Parathyroid adenoma (tissue), 2 donors: ENCODE results near the gene ZNF319.
A peak's percentile ranks its signal among the peaks of the same experiment; 100 is the strongest.

Source experiments
- H2AFZ ChIP-seq: fragments of 300-600 bp; sonication (generic); one replicate; pipeline ENCODE4 v1.7.0; 2017; ENCODE audit warnings: antibody characterized with exemption, mild to moderate bottlenecking
- H3K27ac ChIP-seq: fragments of 300-600 bp; sonication (generic); one replicate; pipeline ENCODE4 v1.7.0; 2017
- H3K27me3 ChIP-seq: fragments of 300-600 bp; sonication (generic); one replicate; pipeline ENCODE4 v1.7.0; 2017; ENCODE audit warnings: low read length; ENCODE audit not compliant: control insufficient read depth, insufficient read depth
- H3K36me3 ChIP-seq: fragments of 300-600 bp; sonication (generic); one replicate; pipeline ENCODE4 v1.7.0; 2017; ENCODE audit warnings: low read length; ENCODE audit not compliant: control insufficient read depth, insufficient read depth
- H3K4me1 ChIP-seq: fragments of 300-600 bp; sonication (generic); one replicate; pipeline ENCODE4 v1.7.0; 2017; ENCODE audit warnings: control low read depth
- H3K4me2 ChIP-seq: fragments of 300-600 bp; sonication (generic); one replicate; pipeline ENCODE4 v1.7.0; 2017; ENCODE audit warnings: low read length
- H3K4me3 ChIP-seq: fragments of 300-600 bp; sonication (generic); one replicate; pipeline ENCODE4 v1.7.0; 2017; ENCODE audit warnings: low read depth, low read length
- H3K79me2 ChIP-seq: fragments of 300-600 bp; sonication (generic); one replicate; pipeline ENCODE4 v1.7.0; 2017; ENCODE audit warnings: control low read depth
- H3K9ac ChIP-seq: fragments of 300-600 bp; sonication (generic); one replicate; pipeline ENCODE4 v1.7.0; 2017; ENCODE audit warnings: mild to moderate bottlenecking
- H3K9me3 ChIP-seq: fragments of 300-600 bp; sonication (generic); one replicate; pipeline ENCODE4 v1.7.0; 2017; ENCODE audit warnings: low read length; ENCODE audit not compliant: control insufficient read depth
- CTCF ChIP-seq: fragments of 300-600 bp; sonication (generic); IDR thresholded peaks from one replicate; pipeline ENCODE4 v1.7.0; 2017; ENCODE audit warnings: antibody characterized with exemption, mild to moderate bottlenecking
- donor health status: primary hyperparathyroidism.

Gene ZNF319

GRCh38 chr16:58022601-58023371 is 22.3 kb upstream of the ZNF319 start:
- no peaks in the 10 kb centered on the region for H3K79me2 ChIP-seq
- peak overlapping the region; percentile 15 for H3K4me3 ChIP-seq
- peak overlapping the region; percentile 86 for H3K27ac ChIP-seq
- no peak overlapping the region for H3K9ac ChIP-seq
- H2AFZ ChIP-seq = peak overlapping the region; percentile 87
- peaks cover 16% of the 10 kb centered on the region for H3K4me1 ChIP-seq
- no peak for TF ChIP-seq CTCF
- H3K36me3 ChIP-seq = no peaks in the 10 kb centered on the region
- no peaks in the 10 kb centered on the region for H3K27me3 ChIP-seq
- no peaks in the 10 kb centered on the region for H3K9me3 ChIP-seq
- H3K4me2 ChIP-seq = peak overlapping the region; percentile 60

- no peaks in the 10 kb centered on the region for H3K79me2 ChIP-seq
- no peaks in the 10 kb centered on the region for H3K9me3 ChIP-seq
- peak overlapping the region; percentile 86 for H3K27ac ChIP-seq
- no peak overlapping the region for H3K4me2 ChIP-seq
- H3K36me3 ChIP-seq = no peaks in the 10 kb centered on the region
- H2AFZ ChIP-seq = peak overlapping the region; percentile 87
- no peak overlapping the region for H3K4me3 ChIP-seq
- no peak for TF ChIP-seq CTCF
- peaks cover 11% of the 10 kb centered on the region for H3K4me1 ChIP-seq
- H3K27me3 ChIP-seq = no peaks in the 10 kb centered on the region
- no peak overlapping the region for H3K9ac ChIP-seq
Observed at GRCh38 chr16:58021661-58022551, 21.4 kb upstream of the ZNF319 start.

- Histone ChIP-seq H3K27me3 (no peaks in the 10 kb centered on the region), H3K4me2 (no peak overlapping the region), H2AFZ (no peak overlapping the region), H3K4me3 (no peak overlapping the region), H3K27ac (no peak overlapping the region), H3K9ac (no peak overlapping the region), H3K36me3 (no peaks in the 10 kb centered on the region), H3K9me3 (no peaks in the 10 kb centered on the region), H3K79me2 (no peaks in the 10 kb centered on the region), H3K4me1 (peaks cover 11% of the 10 kb centered on the region)
- TF ChIP-seq CTCF = peak; percentile 85
Observed at GRCh38 chr16:58020628-58021521, 20.4 kb upstream of the ZNF319 start.

- no peak for TF ChIP-seq CTCF
- Histone ChIP-seq H3K27ac (no peak overlapping the region), H3K36me3 (no peaks in the 10 kb centered on the region), H2AFZ (no peak overlapping the region), H3K4me1 (peaks cover 11% of the 10 kb centered on the region), H3K4me2 (no peak overlapping the region), H3K79me2 (no peaks in the 10 kb centered on the region), H3K4me3 (no peak overlapping the region), H3K9ac (no peak overlapping the region), H3K9me3 (no peaks in the 10 kb centered on the region), H3K27me3 (no peaks in the 10 kb centered on the region)
Observed at GRCh38 chr16:58019866-58020538, 19.5 kb upstream of the ZNF319 start.
